Uterus (tissue), 4 donors: Measurements from ENCODE around the gene SAMD4B. TPM values are rescaled to one million over a fixed set of nuclear protein-coding genes. Genes with fewer than 3 reads are reported as not detected.

Source experiments
- DNase-seq, 2 donors: peaks; one replicate each; pipeline ENCODE4 v3.0.0-alpha.2; 2019 to 2020
- H3K27ac ChIP-seq, 2 donors: fragments of 200-600 bp; sonication (generic); 1 replicate in 1 of 2; 2 replicates in 1 of 2; pipeline ENCODE4 v1.5.1; 2016 to 2018
- H3K27me3 ChIP-seq, 2 donors: fragments of 200-600 bp; sonication (generic); one replicate each; pipeline ENCODE4 v1.5.1; 2018 to 2019; ENCODE audit warnings: control low read depth in 1 of 2
- H3K36me3 ChIP-seq, 2 donors: fragments of 200-600 bp; sonication (generic); one replicate each; pipeline ENCODE4 v1.5.1; 2019; ENCODE audit warnings: control low read depth in 1 of 2
- H3K4me1 ChIP-seq, 2 donors: fragments of 200-600 bp; sonication (generic); one replicate each; pipeline ENCODE4 v1.5.1; 2018 to 2019; ENCODE audit warnings: control low read depth in 1 of 2
- H3K4me3 ChIP-seq, 2 donors: fragments of 200-600 bp; sonication (generic); 1 replicate in 1 of 2; 2 replicates in 1 of 2; pipeline ENCODE4 v1.5.1; 2018 to 2019; ENCODE audit warnings: mild to moderate bottlenecking in 1 of 2
- H3K9me3 ChIP-seq, 2 donors: fragments of 200-600 bp; sonication (generic); one replicate each; pipeline ENCODE4 v1.5.1; 2019; ENCODE audit warnings: control low read depth in 1 of 2
- CTCF ChIP-seq, 4 experiments: fragments of 200-600 bp in 2 of 4; fragments of 450-650 bp in 2 of 4; sonication (generic) in 2 of 4; IDR thresholded peaks; one replicate each; pipeline ENCODE4 v1.5.1; 2016 to 2019; ENCODE audit warnings: antibody characterized with exemption in 4 of 4, mild to moderate bottlenecking in 2 of 4, moderate library complexity in 1 of 4
- POLR2A ChIP-seq, 2 donors: fragments of 450-650 bp; IDR thresholded peaks; one replicate each; pipeline ENCODE4 v1.6.1; 2016; ENCODE audit warnings: antibody characterized with exemption in 2 of 2, mild to moderate bottlenecking in 1 of 2, moderate library complexity in 1 of 2
- intact Hi-C: fragments of 100-400 bp; cut with DNase I; formaldehyde crosslinking; loops from one replicate; pipeline ENCODE4 v1.15.1; 2023; ENCODE audit warnings: low total_unique reads
- total RNA-seq, 4 donors: library from RNA; depleted of rRNA in 3 of 4; stranded (reverse); fragments of >200 nt in 3 of 4; gene quantifications; one replicate each; pipeline versions ENCODE4 v1.1.0 to v1.2.4, GENCODE V29; 2014 to 2023
- donor health status: DM: yes; HTN: yes; CAD: no.

Gene SAMD4B
- total RNA-seq, 4 donors from 2014 or later, result 11.3 to 128 (median 58.6) TPM

DNA sequence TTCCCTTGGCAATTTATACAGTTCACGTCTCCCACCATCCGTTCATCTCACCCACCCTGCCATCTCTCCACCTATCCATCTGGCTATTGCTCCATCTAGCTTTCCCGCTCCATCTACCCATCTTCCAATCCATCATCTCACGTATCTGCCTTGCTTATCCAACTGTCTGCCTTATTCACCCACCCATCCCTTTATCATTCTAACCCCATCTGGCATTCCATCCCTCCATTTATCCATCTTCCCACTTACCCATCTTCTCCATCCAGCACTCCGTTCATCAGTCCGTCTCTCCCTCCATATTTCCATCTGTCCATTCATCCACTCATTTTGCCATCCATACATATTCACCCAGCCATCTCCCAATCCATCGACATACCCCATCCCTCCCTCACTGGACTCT, 83.5 kb downstream of the SAMD4B start:
- intact Hi-C loops, result no loop called here
- TF ChIP-seq POLR2A (IDR thresholded peaks at IDR 0.05) (no peak), CTCF (IDR thresholded peaks at IDR 0.05) (no peak)

DNA sequence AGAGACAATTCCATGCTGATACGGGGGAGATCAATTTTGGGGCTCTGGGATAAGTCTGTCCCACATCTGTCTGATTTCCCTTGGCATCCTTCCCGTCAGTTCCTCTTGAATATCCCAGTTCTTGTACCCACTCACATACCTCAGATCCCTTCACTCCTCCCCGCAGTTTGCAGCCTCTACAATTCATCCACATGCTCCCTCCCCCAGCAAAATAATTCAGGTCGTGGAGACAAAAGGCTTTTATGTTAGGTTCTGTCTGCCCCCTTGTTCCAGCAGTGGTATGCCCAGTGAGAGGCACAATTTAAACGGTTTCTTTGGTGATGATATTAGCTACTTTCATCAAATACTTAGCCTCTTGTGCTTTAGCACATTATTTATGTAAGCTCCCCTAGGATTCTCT, 83.9 kb downstream of the SAMD4B start:
- no peak for DNase-seq
- TF ChIP-seq POLR2A (IDR thresholded peaks at IDR 0.05) (no peak), CTCF (IDR thresholded peaks at IDR 0.05) (no peak)
- Histone ChIP-seq H3K36me3 (no peaks in the 10 kb centered on the region), H3K27me3 (no peaks in the 10 kb centered on the region), H3K27ac (no peak overlapping the region), H3K9me3 (no peaks in the 10 kb centered on the region), H3K4me3 (no peak overlapping the region), H3K4me1 (peaks cover 6 to 8% of the 10 kb centered on the region in 2 donors)
- intact Hi-C loops, result no loop called here

More for the DNA sequence above, 83.5 kb downstream of the SAMD4B start:
- Histone ChIP-seq H3K27me3 (no peaks in the 10 kb centered on the region), H3K27ac (no peak overlapping the region), H3K9me3 (no peaks in the 10 kb centered on the region), H3K4me3 (no peak overlapping the region), H3K36me3 (no peaks in the 10 kb centered on the region), H3K4me1 (peaks cover 6 to 8% of the 10 kb centered on the region in 2 donors)
- no peak for DNase-seq

- no peaks in the 10 kb centered on the region for H3K9me3 ChIP-seq
- TF ChIP-seq POLR2A (IDR thresholded peaks at IDR 0.05) (no peak), CTCF (IDR thresholded peaks at IDR 0.05) (no peak)
- H3K4me1 ChIP-seq, result peaks cover 6 to 8% of the 10 kb centered on the region in 2 donors
- intact Hi-C loops, result no loop called here
- H3K36me3 ChIP-seq, result no peaks in the 10 kb centered on the region
- no peaks in the 10 kb centered on the region for H3K27me3 ChIP-seq
- peak overlapping the region in 1 of 2 donors; percentile 74 for H3K27ac ChIP-seq
- H3K4me3 ChIP-seq, result no peak overlapping the region
- no peak for DNase-seq
These were observed 85.5 kb downstream of the SAMD4B start for GRCh38 chr19:39427707-39428106.

DNA sequence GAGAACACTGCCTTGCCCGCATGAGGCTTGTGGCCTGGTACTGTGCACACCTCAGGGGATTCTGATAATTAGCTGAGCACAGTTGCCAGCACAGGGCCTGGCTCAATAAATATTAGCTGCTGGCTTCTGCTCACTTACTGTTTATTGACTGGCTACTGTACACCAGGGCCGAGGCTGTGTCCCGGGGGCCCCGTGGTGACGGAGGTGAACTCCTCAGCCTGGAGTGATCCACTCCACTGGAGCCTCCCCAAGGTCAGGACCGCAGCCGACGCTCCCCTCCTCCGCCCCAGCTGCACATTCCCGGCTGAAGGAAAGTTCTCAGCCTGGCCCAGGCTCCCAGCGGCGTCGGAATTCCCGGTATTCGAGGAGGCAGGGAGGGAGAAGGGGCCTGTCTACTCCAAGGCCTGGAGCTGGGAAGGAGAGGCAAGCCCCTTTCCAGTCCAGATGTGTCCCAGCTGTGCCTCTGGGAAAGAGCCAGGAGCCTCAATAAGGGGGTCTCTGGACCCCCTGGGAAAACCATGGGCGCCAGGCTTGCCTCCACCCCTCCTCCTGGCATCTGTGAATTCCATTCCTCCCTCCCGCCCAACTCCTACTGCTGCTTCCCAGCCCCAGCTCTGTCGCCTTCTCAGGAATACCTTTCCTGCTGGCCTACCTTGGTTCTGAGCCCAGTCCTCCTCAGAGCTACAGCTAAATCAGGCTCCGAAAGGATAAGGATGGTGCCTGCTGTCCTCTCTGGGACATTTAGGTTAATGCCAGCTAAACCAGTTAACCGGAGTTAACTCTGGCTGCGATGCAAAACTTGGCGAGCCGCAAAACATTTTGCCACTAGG, 86.3 kb downstream of the SAMD4B start:
- peak overlapping the region; percentile 74 for H3K27ac ChIP-seq
- TF ChIP-seq CTCF (IDR thresholded peaks at IDR 0.05) (no peak), POLR2A (IDR thresholded peaks at IDR 0.05) (no peak)
- peaks cover 6 to 8% of the 10 kb centered on the region in 2 donors for H3K4me1 ChIP-seq
- intact Hi-C loops, result no loop called here
- no peaks in the 10 kb centered on the region for H3K9me3 ChIP-seq
- no peaks in the 10 kb centered on the region for H3K36me3 ChIP-seq
- no peaks in the 10 kb centered on the region for H3K27me3 ChIP-seq
- H3K4me3 ChIP-seq, result no peak overlapping the region
- DNase-seq, result peak; percentile 67 to 82
